GM12878 (cell line): ENCODE results near the gene TAS2R16.

Experiments
- BMI1 ChIP-seq: fragments of 450-650 bp; IDR thresholded peaks from 2 replicates; pipeline ENCODE4 v1.6.1; 2016; ENCODE audit warnings: mild to moderate bottlenecking, moderate library complexity, borderline replicate concordance
- CBFB ChIP-seq: IDR thresholded peaks from 2 replicates; pipeline ENCODE4 v1.6.1; 2016; ENCODE audit warnings: antibody characterized with exemption, low read depth
- CTCF ChIP-seq, 3 experiments: IDR thresholded peaks in 2 of 3; conservative IDR thresholded peaks in 1 of 3; 2 replicates each; pipeline ENCODE4 v1.5.1; 2011; ENCODE audit warnings: low read depth in 3 of 3, low read length in 3 of 3, mild to moderate bottlenecking in 3 of 3, control low read depth in 2 of 3, moderate library complexity in 2 of 3, inconsistent platforms in 1 of 3, mixed read lengths in 1 of 3; ENCODE audit not compliant: control insufficient read depth in 2 of 3, insufficient read depth in 1 of 3; ENCODE audit errors: extremely low read depth in 1 of 3
- EP300 ChIP-seq, 2 experiments: fragments of 150-350 bp in 1 of 2; IDR thresholded peaks; 2 replicates each; pipeline ENCODE4 v1.6.1; 2011 to 2012; ENCODE audit warnings: low read depth in 2 of 2, low read length in 2 of 2, borderline replicate concordance in 1 of 2, improper control_type of control experiment in 1 of 2, inconsistent platforms in 1 of 2; ENCODE audit not compliant: control insufficient read depth in 1 of 2
- JUNB ChIP-seq: IDR thresholded peaks from 2 replicates; pipeline ENCODE4 v1.6.1; 2016; ENCODE audit warnings: antibody characterized with exemption, mild to moderate bottlenecking
- JUND ChIP-seq: IDR thresholded peaks from 2 replicates; pipeline ENCODE4 v1.6.1; 2012; ENCODE audit warnings: low read depth, mild to moderate bottlenecking, low read length, improper control_type of control experiment, moderate library complexity
- MAX ChIP-seq: IDR thresholded peaks from 2 replicates; pipeline ENCODE4 v1.6.1; 2012; ENCODE audit warnings: low read depth, low read length, improper control_type of control experiment
- POLR2A ChIP-seq: IDR thresholded peaks from 2 replicates; pipeline ENCODE4 v1.6.1; 2011; ENCODE audit warnings: low read depth, mild to moderate bottlenecking, low read length

GRCh38 chr7:123003539-123004126, 8.1 kb upstream of the TAS2R16 start:
- TF ChIP-seq JUNB (no peak), EP300 (IDR thresholded peaks at IDR 0.05; ENCODE audit: borderline replicate concordance in 1 of 2, control insufficient read depth in 1 of 2, low read depth in 2 of 2, low read length in 2 of 2) (no peak), CTCF (IDR thresholded peaks at IDR 0.05 in 2 of 3, conservative IDR thresholded peaks at IDR 0.05 in 1 of 3; ENCODE audit: control insufficient read depth in 2 of 3, extremely low read depth in 1 of 3, insufficient read depth in 1 of 3, low read depth in 3 of 3, low read length in 3 of 3) (no peak), BMI1 (no peak), CBFB (no peak), JUND (no peak), POLR2A (no peak), MAX (no peak)
